K562 (cell line): Measurements from ENCODE around the gene LRP1B. TPM values are rescaled to one million over a fixed set of nuclear protein-coding genes. Genes with fewer than 3 reads are reported as not detected.

Source experiments
- ATAC-seq: fragments of 200-7000 bp; cut with Tn5 transposase; 3 replicates; pipeline ENCODE4 v1.9.1; 2020; ENCODE audit warnings: moderate library complexity
- BruUV-seq: library from RNA; stranded (reverse); fragments of 400-500 nt; replicated peaks from 2 replicates; lab custom pipeline; 2021; lab: Mats Ljungman, UMichigan
- CTCF ChIA-PET: fragments of 300-600 bp; formaldehyde crosslinking; extraction: SDS; loops from one replicate; lab custom pipeline; 2021; ENCODE audit warnings: low intra/inter-chr PET ratio; lab: Yijun Ruan, JAX
- POLR2A ChIA-PET: fragments of 300-600, 350-650 bp; sonication (Branson Sonifier 250); formaldehyde crosslinking; extraction: SDS; loops from one replicate; lab custom pipeline; 2021; ENCODE audit warnings: antibody characterized with exemption, inconsistent platforms; lab: Yijun Ruan, JAX
- DNase-seq, 4 experiments: peaks; one replicate each; pipeline versions ENCODE4 v3.0.0 to v3.0.0-alpha.2; 2011 to 2018; ENCODE audit warnings: low spot score in 3 of 4, mixed read lengths in 3 of 4; ENCODE audit errors: extremely low read depth in 1 of 4
- FAIRE-seq: peaks from 2 replicates; lab custom pipeline; 2011; peaks lifted over from hg19 to GRCh38; lab: Jason Lieb, UNC
- H2AFZ ChIP-seq: 2 replicates; pipeline ENCODE4 v1.6.0; 2011; ENCODE audit warnings: low read depth, low read length, control low read depth, inconsistent platforms
- H3K27ac ChIP-seq: fragments of 200-600 bp; 3 replicates; pipeline ENCODE4 v1.8.0; 2011; ENCODE audit warnings: low read depth, mild to moderate bottlenecking, control low read depth, inconsistent platforms, low read length, moderate library complexity, mixed read lengths; ENCODE audit errors: extremely low read depth
- H3K27me3 ChIP-seq, 2 experiments: fragments of 300-600 bp in 1 of 2; 2 replicates in 1 of 2; 3 replicates in 1 of 2; pipeline versions ENCODE4 v1.6.0 to v1.8.0; 2011; ENCODE audit warnings: inconsistent platforms in 2 of 2, low read length in 2 of 2, mild to moderate bottlenecking in 1 of 2, mixed read lengths in 1 of 2, moderate library complexity in 1 of 2; ENCODE audit not compliant: control insufficient read depth in 2 of 2, insufficient read depth in 2 of 2
- H3K36me3 ChIP-seq: fragments of 300-600 bp; 3 replicates; pipeline ENCODE4 v1.8.0; 2011; ENCODE audit warnings: mild to moderate bottlenecking, low read length, inconsistent platforms; ENCODE audit not compliant: control insufficient read depth, insufficient read depth
- H3K4me1 ChIP-seq, 2 experiments: fragments of 200-600 bp in 1 of 2; replicated peaks in 1 of 2; 2 replicates in 1 of 2; 3 replicates in 1 of 2; pipeline versions ENCODE4 v1.5.1 to v1.8.0; 2011; ENCODE audit warnings: inconsistent platforms in 2 of 2, low read length in 2 of 2, mild to moderate bottlenecking in 1 of 2, mixed read lengths in 1 of 2, moderate library complexity in 1 of 2; ENCODE audit not compliant: control insufficient read depth in 2 of 2, insufficient read depth in 2 of 2
- H3K4me2 ChIP-seq: 2 replicates; pipeline ENCODE4 v1.6.1; 2011; ENCODE audit warnings: low read length, control low read depth, inconsistent platforms, mixed read lengths; ENCODE audit not compliant: insufficient read depth
- H3K4me3 ChIP-seq: fragments of 200-600 bp; sonication (generic), shearing (Covaris generic); 2 replicates; pipeline ENCODE4 v1.5.1; 2016; ENCODE audit warnings: control low read depth, inconsistent platforms
- H3K79me2 ChIP-seq: fragments of 200-600 bp; 3 replicates; pipeline ENCODE4 v1.8.0; 2011; ENCODE audit warnings: low read length, inconsistent platforms; ENCODE audit not compliant: control insufficient read depth, insufficient read depth
- H3K9ac ChIP-seq, 2 experiments: 2 replicates each; pipeline versions ENCODE4 v1.6.0 to v1.6.1; 2011; ENCODE audit warnings: low read depth in 2 of 2, low read length in 2 of 2, control low read depth in 1 of 2, inconsistent platforms in 1 of 2, mild to moderate bottlenecking in 1 of 2, mixed read lengths in 1 of 2; ENCODE audit not compliant: insufficient read depth in 1 of 2
- H3K9me1 ChIP-seq: one replicate; pipeline ENCODE4 v1.6.0; 2011; ENCODE audit warnings: inconsistent platforms, mild to moderate bottlenecking, low read length, moderate library complexity; ENCODE audit not compliant: control insufficient read depth, insufficient read depth
- H3K9me3 ChIP-seq: replicated peaks from 2 replicates; pipeline ENCODE4 v1.5.1; 2011; ENCODE audit warnings: low read depth, low read length, inconsistent platforms; ENCODE audit not compliant: control insufficient read depth, insufficient read depth
- H4K20me1 ChIP-seq: replicated peaks from 2 replicates; pipeline ENCODE4 v1.6.1; 2011; ENCODE audit warnings: low read length, inconsistent platforms, mixed read lengths; ENCODE audit not compliant: control insufficient read depth, insufficient read depth
- JUND ChIP-seq, 2 experiments: IDR thresholded peaks; 2 replicates in 1 of 2; 3 replicates in 1 of 2; pipeline ENCODE4 v1.6.1; 2011; ENCODE audit warnings: borderline replicate concordance in 2 of 2, low read depth in 2 of 2, low read length in 2 of 2, improper control_type of control experiment in 1 of 2, missing biosample characterization in 1 of 2, missing genetic modification characterization in 1 of 2, missing genetic modification reagents in 1 of 2
- NR0B1 ChIP-seq: fragments of 450-650 bp; IDR thresholded peaks from one replicate; pipeline ENCODE4 v1.6.1; 2018; ENCODE audit warnings: mild to moderate bottlenecking, moderate library complexity; ENCODE audit not compliant: partially characterized antibody
- U2AF2 ChIP-seq: fragments of 200-400 bp; formaldehyde crosslinking; optimal IDR thresholded peaks from 2 replicates; pipeline ENCODE3; 2017; ENCODE audit warnings: low read depth, mild to moderate bottlenecking, low read length
- ZBTB9 ChIP-seq: fragments of 450-650 bp; formaldehyde crosslinking; IDR thresholded peaks from 2 replicates; pipeline ENCODE4 v1.4.0; 2020; ENCODE audit warnings: mild to moderate bottlenecking, moderate library complexity
- ZNF175 ChIP-seq: fragments of 200-800 bp; sonication (Bioruptor generic); IDR thresholded peaks from 2 replicates; pipeline ENCODE4 v1.6.1; 2016; ENCODE audit warnings: low read depth, mild to moderate bottlenecking, missing genetic modification characterization, missing compliant biosample characterization
- ZNF24 ChIP-seq: fragments of 450-650 bp; IDR thresholded peaks from 2 replicates; pipeline ENCODE4 v1.6.1; 2016
- ZNF253 ChIP-seq: fragments of 250-450 bp; sonication (Bioruptor Pico); conservative IDR thresholded peaks from 2 replicates; pipeline ENCODE4 v1.6.1; 2021; ENCODE audit warnings: mild to moderate bottlenecking
- ZNF507 ChIP-seq: conservative IDR thresholded peaks from 2 replicates; pipeline ENCODE4 v1.6.1; 2017; ENCODE audit warnings: missing genetic modification characterization, missing compliant biosample characterization
- ZNF76 ChIP-seq: fragments of 250-450 bp; sonication (Bioruptor Pico); IDR thresholded peaks from 2 replicates; pipeline ENCODE4 v1.4.0; 2020; ENCODE audit warnings: mild to moderate bottlenecking, moderate library complexity, borderline replicate concordance
- WGBS: fragments of 100-300 bp; shearing (Covaris generic); methylation state at CpG from one replicate; pipeline ENCODE4 v1.1.6; 2016; ENCODE audit warnings: low coverage, mixed read lengths; ENCODE audit not compliant: insufficient coverage; ENCODE audit errors: missing lambda C conversion rate; 5-methylcytosine and 5-hydroxymethylcytosine counted together
- in situ Hi-C: fragments of 300-500 bp; cut with MboI; formaldehyde crosslinking; loops from 4 replicates; pipeline ENCODE4 v1.15.0; 2018; ENCODE audit warnings: inconsistent platforms, mixed read lengths
- intact Hi-C: fragments of 100-400 bp; cut with micrococcal nuclease; formaldehyde crosslinking; loops from 2 replicates; pipeline ENCODE4 v1.14.2; 2022
- polyA plus RNA-seq, 8 experiments: library from polyadenylated mRNA; depleted of rRNA in 4 of 8; stranded (reverse) in 5 of 8; unstranded in 3 of 8; fragments of >200 nt; fragmentation: Nextera tagmentation in 2 of 8; fragmentation: Illumina TruSeq in 1 of 8; extraction: Ambion mirVana in 2 of 8; extraction: Trizol in 1 of 8; gene quantifications; 2 replicates each; pipeline versions ENCODE4 v1.2.1 to v1.2.3, GENCODE V29; 2011 to 2014; ENCODE audit warnings: inconsistent platforms in 1 of 8, missing spikeins in 1 of 8
- total RNA-seq, 7 experiments: library from RNA; depleted of rRNA in 6 of 7; stranded (reverse); fragments of >200 nt in 6 of 7; fragmentation: Illumina TruSeq in 2 of 7; extraction: Trizol in 2 of 7; gene quantifications; 2 replicates each; pipeline versions ENCODE4 v1.2.1 to v1.2.3, GENCODE V29; 2011 to 2021; ENCODE audit warnings: low replicate concordance in 1 of 7

Gene LRP1B
- total and polyA plus RNA-seq, 9 of the 15 experiments (the other 6 are each of a cell fraction or from before 2014, with no cell fraction given): not detected

GRCh38 chr2:141058556-141058955, 1072.3 kb downstream of the LRP1B start (continued):
- TF ChIP-seq JUND (IDR thresholded peaks at IDR 0.05; ENCODE audit: borderline replicate concordance, low read depth, low read length) (no peak), JUND (tag; IDR thresholded peaks at IDR 0.05; ENCODE audit: borderline replicate concordance, low read depth, low read length) (no peak), NR0B1 (no peak)

- Histone ChIP-seq H3K9me1 (no peaks in the 10 kb centered on the region), H3K4me2 (no peak overlapping the region), H3K27ac (no peak overlapping the region), H3K9ac (no peak overlapping the region), H3K79me2 (no peaks in the 10 kb centered on the region), H3K9me3 (0 out of 2 replicates have a peak, but pooled peaks cover 2% of the 10 kb centered on the region), H3K4me1 (no peaks in the 10 kb centered on the region), H3K27me3 (no peaks in the 10 kb centered on the region), H4K20me1 (no peaks in the 10 kb centered on the region), H3K36me3 (no peaks in the 10 kb centered on the region), H2AFZ (no peak overlapping the region), H3K4me3 (no peak overlapping the region)
- in situ Hi-C loops: no loop called here
- no peak for TF ChIP-seq ZNF175 (CRISPR knock-in tag)
- TF ChIP-seq ZNF24: no peak
- TF ChIP-seq ZBTB9 (CRISPR knock-in tag): no peak
- TF ChIP-seq ZNF253 (CRISPR knock-in tag): no peak
- no peak for TF ChIP-seq ZNF76 (CRISPR knock-in tag)
- no peak for TF ChIP-seq ZNF507 (tag)
- no peak for TF ChIP-seq U2AF2
- BruUV-seq: no TSS peak
- WGBS: 0% methylated on average over 1 of the region's 1 CpG
- ChIA-PET POLR2A (no interaction called here), CTCF (no interaction called here)
- FAIRE-seq (no peak), DNase-seq (no peak), ATAC-seq (no peak)
- intact Hi-C loops: no loop called here
These were observed 1075.3 kb downstream of the LRP1B start for GRCh38 chr2:141055531-141055930.
